Measurements from ENCODE around the gene FNDC3A. TPM values are rescaled to one million over a fixed set of nuclear protein-coding genes. Genes with fewer than 3 reads are reported as not detected.
A peak's percentile ranks its signal among the peaks of the same experiment; 100 is the strongest.

Gene FNDC3A
- total and polyA plus RNA-seq, 9 of the 15 experiments (the other 6 are each of a cell fraction or from before 2014, with no cell fraction given): 4.1 to 22.0 (median 13.5) TPM

GRCh38 chr13:49062297-49062896 lies 86.7 kb downstream of the FNDC3A start (continued):
- TF ChIP-seq TSC22D4 (tag; IDR thresholded peaks at IDR 0.05) (no peak), RCOR1 (IDR thresholded peaks at IDR 0.05; ENCODE audit: borderline replicate concordance in 1 of 2, low read depth in 2 of 2, low read length in 2 of 2) (peak in 1 of 2 experiments; percentile 3; a peak in 1 of 4 replicates), BRF1 (IDR thresholded peaks at IDR 0.05; ENCODE audit: borderline replicate concordance, extremely low read depth, insufficient read length) (no peak), ZNF586 (CRISPR knock-in tag; conservative IDR thresholded peaks at IDR 0.05) (no peak), NCOR1 (IDR thresholded peaks at IDR 0.05) (peak; percentile 41; the same call in 1 of the 2 replicates), ZFX (CRISPR knock-in tag; IDR thresholded peaks at IDR 0.05) (no peak), STAT5B (CRISPR knock-in tag; IDR thresholded peaks at IDR 0.05) (no peak), NONO (IDR thresholded peaks at IDR 0.05; ENCODE audit: low read depth in 2 of 2, low read length in 1 of 2) (no peak), HDGF (IDR thresholded peaks at IDR 0.05) (no peak), ZNF143 (CRISPR knock-in tag; IDR thresholded peaks at IDR 0.05) (no peak), ZFP36 (IDR thresholded peaks at IDR 0.05; ENCODE audit: low read depth, low read length, partially characterized antibody) (peak; percentile 13), THRA (IDR thresholded peaks at IDR 0.05) (no peak), MCM2 (IDR thresholded peaks at IDR 0.05; ENCODE audit: low read depth) (no peak), ELF4 (CRISPR knock-in tag; IDR thresholded peaks at IDR 0.05) (0 out of 2 replicates have a peak, but pooled peaks have one; percentile 37), BACH1 (tag; IDR thresholded peaks at IDR 0.05) (no peak), KDM1A (IDR thresholded peaks at IDR 0.05) (0 out of 4 replicates have a peak, but pooled peaks of 1 of the 2 experiments have one; percentile 12), ZC3H4 (CRISPR knock-in tag; IDR thresholded peaks at IDR 0.05; ENCODE audit: borderline replicate concordance) (no peak), MEIS2 (IDR thresholded peaks at IDR 0.05; ENCODE audit: partially characterized antibody) (peak; percentile 33), SPI1 (IDR thresholded peaks at IDR 0.05; ENCODE audit: borderline replicate concordance, low read depth, low read length) (no peak), ZNF124 (CRISPR knock-in tag; IDR thresholded peaks at IDR 0.05) (no peak), ZNF511 (CRISPR knock-in tag; IDR thresholded peaks at IDR 0.05) (no peak), SMARCA4 (IDR thresholded peaks at IDR 0.05) (peak; percentile 81), ZNF717 (CRISPR knock-in tag; IDR thresholded peaks at IDR 0.05) (no peak), AFF1 (IDR thresholded peaks at IDR 0.05; ENCODE audit: low read depth in 1 of 2, partially characterized antibody in 2 of 2) (peak in 1 of 2 experiments; percentile 46), CTBP1 (IDR thresholded peaks at IDR 0.05; ENCODE audit: borderline replicate concordance) (peak; percentile 15; the same call in 1 of the 2 replicates), TAF7 (tag; IDR thresholded peaks at IDR 0.05) (no peak)
